GM12872 (cell line): ENCODE data around the gene MPEG1.

Experiments
- CTCF ChIP-seq: IDR thresholded peaks from 3 replicates; pipeline ENCODE4 v1.5.1; 2011; ENCODE audit warnings: low read depth, mild to moderate bottlenecking, low read length, moderate library complexity; ENCODE audit not compliant: insufficient read depth

MPEG1 gene

GRCh38 chr11:59182457-59183151 lies 30.1 kb downstream of the MPEG1 start:
- peak; percentile 63 for TF ChIP-seq CTCF

DNA sequence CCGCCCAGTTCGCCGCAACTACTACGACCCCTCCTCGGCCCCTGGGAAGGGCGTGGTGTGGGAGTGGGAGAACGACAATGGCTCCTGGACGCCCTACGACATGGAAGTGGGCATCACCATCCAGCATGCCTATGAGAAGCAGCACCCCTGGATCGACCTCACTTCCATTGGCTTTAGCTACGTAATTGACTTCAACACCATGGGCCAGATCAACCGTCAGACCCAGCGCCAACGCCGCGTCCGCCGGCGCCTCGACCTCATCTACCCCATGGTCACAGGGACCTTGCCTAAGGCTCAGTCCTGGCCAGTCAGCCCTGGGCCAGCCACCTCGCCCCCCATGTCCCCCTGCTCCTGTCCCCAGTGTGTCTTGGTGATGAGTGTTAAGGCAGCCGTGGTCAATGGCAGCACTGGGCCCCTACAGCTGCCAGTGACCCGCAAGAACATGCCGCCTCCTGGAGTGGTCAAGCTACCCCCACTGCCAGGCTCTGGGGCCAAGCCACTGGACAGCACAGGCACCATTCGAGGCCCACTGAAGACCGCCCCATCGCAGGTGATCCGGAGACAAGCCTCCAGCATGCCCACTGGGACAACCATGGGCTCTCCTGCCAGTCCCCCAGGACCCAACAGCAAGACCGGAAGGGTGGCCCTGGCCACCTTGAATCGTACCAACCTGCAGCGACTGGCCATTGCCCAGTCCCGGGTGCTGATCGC lies 30.8 kb downstream of the MPEG1 start:
- no peak for TF ChIP-seq CTCF

GRCh38 chr11:59180907-59181306 lies 31.8 kb downstream of the MPEG1 start:
- no peak for TF ChIP-seq CTCF

DNA sequence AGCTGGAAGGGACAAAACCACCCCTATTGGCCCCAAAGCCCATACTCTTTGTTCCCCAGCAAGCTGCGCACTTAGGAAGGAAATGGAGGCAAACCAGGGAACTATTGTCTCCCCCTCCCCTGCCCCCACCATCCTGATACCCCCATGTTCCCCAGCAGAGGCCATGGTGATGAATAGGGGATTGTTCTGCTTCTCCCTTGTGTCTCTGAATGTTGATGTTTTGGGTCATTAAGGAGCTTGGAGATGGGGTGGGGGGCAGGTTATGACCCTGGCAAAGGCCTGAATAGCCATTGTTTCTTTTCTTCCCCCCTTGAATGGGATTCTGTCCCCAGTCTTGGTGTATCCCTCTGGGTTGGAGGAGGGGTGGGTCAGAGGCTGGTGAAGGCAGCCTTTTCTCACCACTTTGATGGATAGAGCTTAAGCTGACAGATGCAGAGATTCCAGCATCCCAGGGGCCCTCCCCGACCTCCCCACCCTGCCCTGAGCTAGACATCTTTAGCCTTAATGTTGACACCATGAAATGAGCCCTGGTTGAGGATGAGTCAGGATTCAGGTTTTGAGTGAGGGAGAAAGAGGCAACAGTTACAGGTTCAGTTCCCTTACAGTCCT lies 32.5 kb downstream of the MPEG1 start:
- TF ChIP-seq CTCF: no peak

GRCh38 chr11:59179121-59179520 lies 33.6 kb downstream of the MPEG1 start:
- no peak for TF ChIP-seq CTCF

DNA sequence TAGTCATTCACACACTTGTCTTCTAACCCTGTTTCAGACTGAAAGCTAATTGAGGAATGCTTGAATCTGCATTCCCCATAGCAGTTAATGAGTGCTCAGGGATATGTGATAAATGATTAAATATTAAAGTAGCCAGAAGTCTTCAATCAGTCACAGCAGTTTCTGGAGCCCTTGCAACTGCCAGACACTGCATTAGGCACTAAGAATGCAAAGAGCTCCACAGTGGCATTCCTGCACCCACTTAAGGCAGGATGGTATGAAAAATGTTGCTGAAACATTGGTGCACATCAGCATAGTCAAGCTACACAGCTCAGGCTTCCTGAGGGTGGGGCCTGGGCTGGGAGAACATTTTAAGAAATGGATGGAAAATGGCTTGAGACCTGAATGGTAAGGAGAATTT lies 34.3 kb downstream of the MPEG1 start:
- no peak for TF ChIP-seq CTCF

- TF ChIP-seq CTCF: no peak
Measured at GRCh38 chr11:59176330-59176729, 36.4 kb downstream of the MPEG1 start.
